ENCODE results near the gene DPEP1.
A peak's percentile ranks its signal among the peaks of the same experiment; 100 is the strongest.
"Not testable (repeated sequence)": the region's sequence is repeated elsewhere in the genome, so short reads cannot be mapped to it uniquely, and the experiment has no call there.

Gene DPEP1

GRCh38 chr16:89577055-89577759 is 36.2 kb upstream of the DPEP1 start:
- no peak for DNase-seq (ENCODE audit: low read depth)

- DNase-seq (ENCODE audit: low read depth): no peak
Observed at GRCh38 chr16:89579351-89579750, 34.1 kb upstream of the DPEP1 start.

GRCh38 chr16:89581045-89581695 is 32.3 kb upstream of the DPEP1 start:
- DNase-seq (ENCODE audit: low read depth): peak; percentile 80

GRCh38 chr16:89581861-89582563 is 31.4 kb upstream of the DPEP1 start:
- DNase-seq (ENCODE audit: low read depth): peak; percentile 65

GRCh38 chr16:89582614-89583196 is 30.7 kb upstream of the DPEP1 start:
- no peak for DNase-seq (ENCODE audit: low read depth)

GRCh38 chr16:89583197-89583894 is 30.1 kb upstream of the DPEP1 start:
- no peak for DNase-seq (ENCODE audit: low read depth)

GRCh38 chr16:89583895-89584644 is 29.4 kb upstream of the DPEP1 start:
- no peak for DNase-seq (ENCODE audit: low read depth)

GRCh38 chr16:89584768-89585549 is 28.5 kb upstream of the DPEP1 start:
- DNase-seq (ENCODE audit: low read depth): no peak

GRCh38 chr16:89586218-89586617 is 27.2 kb upstream of the DPEP1 start:
- DNase-seq (ENCODE audit: low read depth): no peak

GRCh38 chr16:89586853-89587252 is 26.6 kb upstream of the DPEP1 start:
- DNase-seq (ENCODE audit: low read depth): no peak

GRCh38 chr16:89587676-89588075 is 25.8 kb upstream of the DPEP1 start:
- DNase-seq (ENCODE audit: low read depth): not testable (repeated sequence)

GRCh38 chr16:89588413-89589109 is 24.9 kb upstream of the DPEP1 start:
- no peak for DNase-seq (ENCODE audit: low read depth)

- no peak for DNase-seq (ENCODE audit: low read depth)
Observed at GRCh38 chr16:89589241-89589926, 24.1 kb upstream of the DPEP1 start.

GRCh38 chr16:89593841-89594240 is 19.6 kb upstream of the DPEP1 start:
- DNase-seq (ENCODE audit: low read depth): no peak

GRCh38 chr16:89595330-89596060 is 17.9 kb upstream of the DPEP1 start:
- no peak for DNase-seq (ENCODE audit: low read depth)

- no peak for DNase-seq (ENCODE audit: low read depth)
Observed at GRCh38 chr16:89596061-89596689, 17.3 kb upstream of the DPEP1 start.

GRCh38 chr16:89596957-89597649 is 16.3 kb upstream of the DPEP1 start:
- DNase-seq (ENCODE audit: low read depth): no peak

- DNase-seq (ENCODE audit: low read depth): no peak
Observed at GRCh38 chr16:89598199-89598598, 15.2 kb upstream of the DPEP1 start.

Measured in fibroblast of the conjunctiva (primary cell).